ENCODE results near the gene GDF2. TPM values are rescaled to one million over a fixed set of nuclear protein-coding genes. Genes with fewer than 3 reads are reported as not detected.

The GDF2 gene
- polyA plus RNA-seq, 4 donors = not detected

DNA sequence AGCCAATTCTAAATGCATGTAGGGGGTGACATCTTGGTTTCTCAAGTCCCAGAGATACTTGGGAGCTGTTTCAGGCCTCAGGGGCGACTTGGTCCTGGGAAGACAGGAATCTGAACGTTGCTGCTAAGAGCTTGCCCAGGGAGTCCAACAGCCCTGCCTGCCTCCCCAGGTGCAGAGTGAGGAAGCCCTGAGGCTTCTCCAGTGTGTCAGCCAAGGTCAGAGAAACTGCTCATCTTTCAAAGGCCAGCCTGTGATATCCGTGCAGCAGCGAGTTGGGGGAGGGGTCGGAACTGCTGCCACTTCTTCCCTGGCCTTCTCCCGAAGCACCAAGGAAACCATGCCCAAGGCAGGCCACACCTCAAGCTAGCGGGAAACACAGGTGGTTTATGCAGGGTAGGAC is 9.7 kb downstream of the GDF2 start:
- DNase-seq (ENCODE audit: low read depth in 4 of 4, low spot score in 3 of 4) = no peak

DNA sequence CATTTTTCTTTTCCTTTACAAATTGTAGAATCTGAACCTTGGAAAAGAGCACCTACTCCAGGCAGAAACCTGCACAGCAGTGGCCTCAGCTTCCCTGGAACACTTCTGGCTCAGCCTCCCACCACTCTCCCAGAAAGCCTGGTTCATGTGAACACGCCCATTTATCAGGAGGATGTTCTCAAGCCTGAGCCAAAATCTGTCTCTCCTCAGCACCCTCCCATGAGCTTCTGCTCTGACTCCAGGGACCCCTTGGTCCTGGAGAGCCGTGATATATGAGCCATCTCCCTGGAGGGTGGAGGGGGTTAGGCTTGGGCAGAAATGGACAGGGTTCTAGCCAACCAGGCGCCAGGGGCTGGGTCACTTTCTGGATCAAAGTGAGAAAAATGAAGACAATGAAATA is 10.1 kb downstream of the GDF2 start:
- DNase-seq (ENCODE audit: low read depth in 4 of 4, low spot score in 3 of 4) = no peak

DNA sequence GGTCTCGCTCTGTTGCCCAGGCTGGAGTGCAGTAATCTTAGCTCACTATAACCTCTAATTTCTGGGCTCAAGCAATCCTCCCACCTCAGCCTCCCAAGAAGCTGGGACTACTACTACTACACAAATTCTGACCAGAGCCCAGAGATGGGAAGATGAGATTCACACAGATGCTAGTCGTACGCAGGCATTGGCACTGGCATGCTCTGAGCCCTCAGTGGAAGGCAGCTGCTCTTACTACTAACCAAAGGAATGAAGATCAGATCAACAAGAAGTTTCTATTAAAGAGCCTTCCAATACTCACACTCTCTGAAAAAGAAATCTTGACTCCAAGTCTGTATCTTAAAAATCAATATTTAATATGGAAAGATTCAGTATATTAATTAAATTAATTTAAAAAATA is 10.7 kb downstream of the GDF2 start:
- no peak for DNase-seq (ENCODE audit: low read depth in 4 of 4, low spot score in 3 of 4)

DNA sequence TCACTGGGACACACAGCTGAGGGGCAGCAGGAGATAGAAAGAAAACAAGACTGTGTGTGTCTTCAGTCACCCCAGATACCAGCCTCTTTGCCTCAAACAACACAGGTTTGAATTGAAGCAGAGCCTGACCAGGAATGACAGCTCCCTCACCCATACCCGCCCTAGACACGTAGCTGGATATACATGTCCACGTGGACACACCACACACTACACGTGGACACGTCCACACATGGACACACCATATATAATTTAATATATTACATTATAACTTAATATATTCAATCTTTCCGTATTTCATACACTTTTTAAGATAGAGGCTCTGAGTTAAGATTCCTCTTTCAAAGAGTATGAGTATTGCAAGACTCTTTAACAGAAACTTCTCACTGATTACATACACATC is 11.3 kb downstream of the GDF2 start:
- no peak for DNase-seq (ENCODE audit: low read depth in 4 of 4, low spot score in 3 of 4)

DNA sequence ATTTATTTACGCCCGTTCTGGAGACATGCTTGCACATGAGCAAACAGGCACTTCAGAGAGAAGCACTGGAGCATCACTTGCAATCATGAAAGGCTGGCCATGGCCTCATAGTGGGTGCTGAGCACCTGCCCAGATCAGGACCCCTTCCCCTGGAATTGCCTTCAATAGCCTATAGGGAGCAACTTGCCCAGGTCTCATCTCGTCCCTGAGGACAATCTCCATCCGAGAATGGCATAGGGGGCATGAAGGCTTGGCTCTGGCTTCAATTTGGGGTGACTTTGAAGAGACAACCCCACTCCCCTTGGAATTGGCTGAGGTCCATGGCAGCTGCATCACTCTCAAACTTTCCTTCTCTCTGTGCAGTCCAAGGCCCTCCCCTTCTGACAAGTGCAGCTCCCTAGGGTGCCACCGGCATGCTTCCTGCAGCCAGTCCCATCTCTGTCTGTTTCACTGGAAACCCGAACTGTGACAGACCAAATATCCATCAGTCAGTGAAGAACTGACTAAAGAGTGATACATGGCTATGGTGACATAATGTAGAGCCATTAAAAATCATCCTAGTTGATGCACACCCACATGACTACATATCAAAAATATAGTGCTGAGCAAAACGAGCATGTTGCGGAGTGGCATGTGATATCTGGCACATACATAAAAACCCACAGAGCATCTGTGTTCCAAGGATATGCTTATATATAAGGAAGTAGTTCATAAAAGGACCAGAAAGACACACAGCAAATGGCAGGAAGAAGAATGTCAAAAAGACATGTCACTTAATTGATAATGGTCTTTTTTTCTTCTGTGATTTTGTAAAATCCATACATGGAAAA is 12.4 kb downstream of the GDF2 start:
- no peak for DNase-seq (ENCODE audit: low read depth in 4 of 4, low spot score in 3 of 4)

DNA sequence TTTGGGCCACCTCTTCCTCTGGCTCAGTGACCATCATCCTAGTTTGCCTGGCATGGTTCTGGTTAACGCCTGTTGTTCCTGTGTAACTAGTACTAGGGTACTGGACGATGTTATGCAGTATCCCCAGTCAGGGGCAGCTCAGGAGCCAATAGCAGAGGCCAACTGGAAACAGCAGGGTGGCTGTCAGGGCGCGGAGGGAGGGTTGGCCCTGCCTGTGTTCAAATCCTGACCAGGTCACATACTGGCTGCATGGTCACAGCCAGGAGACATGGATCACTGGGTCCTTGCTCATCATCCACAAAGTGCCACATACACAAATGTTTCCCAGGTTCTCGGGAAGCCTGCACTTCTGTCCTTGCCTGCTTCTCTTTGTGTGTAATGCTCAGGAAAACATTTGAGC is 13.7 kb downstream of the GDF2 start:
- no peak for DNase-seq (ENCODE audit: low read depth in 4 of 4, low spot score in 3 of 4)

DNA sequence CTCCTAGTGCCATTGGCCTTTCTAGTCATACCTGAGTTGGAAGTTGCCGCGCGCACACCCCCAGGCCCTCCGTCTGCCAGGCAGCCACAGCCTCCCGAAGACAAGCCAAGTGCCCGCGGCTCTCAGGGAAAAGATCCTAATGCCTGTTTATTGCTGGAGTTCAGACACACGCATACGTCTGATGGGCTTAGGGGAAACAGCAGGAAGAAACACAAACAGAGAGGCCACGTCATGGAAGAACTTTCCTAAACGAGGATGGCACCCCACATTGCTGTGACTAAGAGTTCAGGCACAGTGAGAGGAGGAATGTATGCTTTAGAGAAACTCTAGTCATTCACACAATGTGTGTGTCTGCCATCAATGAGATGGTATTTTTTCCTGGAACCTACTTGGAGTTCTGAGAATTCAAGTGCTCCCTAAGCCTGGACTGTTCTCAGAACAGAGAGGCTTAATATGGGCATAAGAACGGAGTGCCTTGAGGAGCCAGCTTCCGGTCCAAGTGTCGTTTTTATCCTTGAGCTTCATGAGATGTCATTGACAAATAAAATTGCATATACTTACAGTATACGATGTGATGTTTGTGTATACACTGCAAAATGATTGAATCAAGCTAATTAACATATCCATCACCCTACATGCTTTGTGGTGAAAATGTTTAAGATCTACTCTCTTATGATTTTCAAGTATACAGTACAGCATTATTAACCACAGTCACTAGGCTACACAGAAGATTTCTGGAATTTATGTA is 14.3 kb downstream of the GDF2 start:
- no peak for DNase-seq (ENCODE audit: low read depth in 4 of 4, low spot score in 3 of 4)

DNA sequence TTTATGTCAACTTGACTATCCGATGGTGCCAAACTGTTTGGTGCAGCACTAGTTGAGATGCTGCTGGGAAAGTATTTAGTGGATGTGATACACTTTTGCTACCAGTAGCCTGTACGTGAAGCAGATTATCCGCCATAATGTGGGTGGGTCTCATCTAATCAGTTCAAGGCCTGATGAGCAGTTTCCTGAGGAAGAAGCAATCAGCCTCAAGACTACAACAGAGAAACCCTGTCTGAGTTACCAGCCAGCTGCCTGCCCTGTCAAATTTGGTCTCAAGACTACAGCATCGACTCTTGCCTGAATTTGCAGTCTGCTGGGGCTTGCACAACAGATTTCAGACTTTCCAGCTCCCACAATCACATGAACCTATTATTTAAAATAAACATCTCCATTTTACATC is 15.1 kb downstream of the GDF2 start:
- DNase-seq (ENCODE audit: low read depth in 4 of 4, low spot score in 3 of 4) = no peak

DNA sequence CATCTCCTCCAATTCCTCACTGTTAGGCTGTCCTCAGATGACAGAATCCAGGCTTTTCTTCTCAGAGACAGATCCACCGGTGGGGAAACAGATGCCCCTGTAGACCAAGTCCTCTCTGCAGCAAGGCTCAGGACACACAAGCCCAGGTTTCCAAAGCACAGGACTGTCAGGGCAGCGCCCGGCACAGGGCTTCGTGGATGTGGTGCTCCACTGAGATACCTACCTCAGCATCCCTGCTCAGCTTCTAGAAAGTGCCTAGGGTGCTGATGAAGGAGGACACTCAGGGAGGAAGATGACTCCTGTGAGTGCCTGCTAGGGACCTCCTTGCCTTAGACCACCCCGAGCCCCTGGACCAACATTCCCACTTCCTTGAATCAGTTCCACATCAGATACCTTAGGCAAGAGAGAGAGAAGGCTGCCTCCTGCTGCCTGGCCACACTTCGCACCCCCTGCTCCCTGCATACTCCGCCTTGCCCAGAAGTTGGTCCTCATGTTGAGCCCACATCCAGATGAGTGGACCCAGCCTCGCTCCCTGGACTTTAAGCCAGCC is 17.0 kb downstream of the GDF2 start:
- DNase-seq (ENCODE audit: low read depth in 4 of 4, low spot score in 3 of 4) = no peak

DNA sequence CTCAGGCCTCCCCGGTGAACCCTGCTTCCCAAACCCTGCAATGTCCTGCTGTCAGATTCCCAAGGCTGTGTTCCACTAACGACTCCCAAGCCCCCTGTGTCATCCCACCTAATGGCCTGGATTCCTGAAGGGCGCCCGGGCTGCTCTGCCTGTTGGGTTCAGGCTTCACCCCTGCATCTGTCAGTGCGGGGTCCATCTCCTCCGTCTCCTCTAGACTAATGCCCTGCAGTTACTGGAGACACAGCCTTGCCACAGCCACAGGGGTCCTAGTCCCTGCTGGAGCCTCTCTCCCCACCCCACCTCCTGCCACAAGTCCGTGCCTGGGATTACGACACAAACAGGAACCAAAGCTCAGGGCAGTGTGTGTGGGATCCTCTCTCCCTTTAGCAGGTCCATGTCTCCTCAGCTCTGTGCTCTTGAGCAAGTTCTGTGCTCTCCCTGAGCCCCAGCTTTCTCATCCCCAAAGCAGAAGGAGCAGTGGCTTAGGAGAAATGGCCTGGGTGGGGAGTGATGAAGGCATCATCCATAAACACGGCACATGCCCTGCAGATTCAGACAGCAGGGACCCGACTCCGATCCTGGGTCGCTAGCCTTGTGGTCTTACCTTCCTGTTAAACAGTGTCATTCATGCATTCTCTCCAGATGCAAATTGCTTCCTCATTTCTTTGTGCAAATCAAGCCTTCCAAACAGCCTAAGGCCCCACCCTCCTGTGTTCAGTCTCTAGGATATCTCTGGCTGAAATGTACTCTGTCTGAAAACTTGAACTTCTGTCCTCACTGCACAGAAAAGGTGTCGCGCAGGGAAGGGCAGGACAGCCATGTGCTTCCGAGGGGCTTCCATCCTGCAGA is 17.7 kb downstream of the GDF2 start:
- no peak for DNase-seq (ENCODE audit: low read depth in 4 of 4, low spot score in 3 of 4)

DNA sequence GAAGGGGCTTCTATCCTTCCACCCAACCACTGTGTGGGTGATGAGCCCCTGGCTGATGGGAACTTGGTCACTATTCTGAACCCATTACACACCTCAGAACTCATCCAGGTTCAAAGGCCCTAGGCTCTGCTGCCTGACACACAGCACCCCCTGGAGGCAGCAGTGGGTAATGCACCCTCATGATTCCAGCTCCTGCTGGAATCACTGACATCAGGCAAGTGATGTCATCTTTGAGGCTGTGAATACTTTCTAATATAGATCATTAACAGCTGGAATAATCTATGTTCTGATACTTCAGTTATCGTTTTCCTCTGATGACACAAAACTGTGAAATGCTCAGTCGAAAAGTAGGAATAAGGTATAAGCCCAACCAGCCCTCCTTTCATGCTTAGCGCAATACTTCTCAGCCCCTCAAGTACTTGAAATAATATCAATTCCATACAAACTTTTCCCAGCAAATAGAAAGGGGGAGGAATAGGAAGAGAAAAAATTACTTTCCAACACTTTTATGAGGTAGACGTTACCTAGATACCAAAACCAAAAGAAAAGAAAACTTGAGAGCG is 18.4 kb downstream of the GDF2 start:
- peak; percentile 14 to 22 (median 20) for DNase-seq (ENCODE audit: low read depth in 4 of 4, low spot score in 3 of 4)

DNA sequence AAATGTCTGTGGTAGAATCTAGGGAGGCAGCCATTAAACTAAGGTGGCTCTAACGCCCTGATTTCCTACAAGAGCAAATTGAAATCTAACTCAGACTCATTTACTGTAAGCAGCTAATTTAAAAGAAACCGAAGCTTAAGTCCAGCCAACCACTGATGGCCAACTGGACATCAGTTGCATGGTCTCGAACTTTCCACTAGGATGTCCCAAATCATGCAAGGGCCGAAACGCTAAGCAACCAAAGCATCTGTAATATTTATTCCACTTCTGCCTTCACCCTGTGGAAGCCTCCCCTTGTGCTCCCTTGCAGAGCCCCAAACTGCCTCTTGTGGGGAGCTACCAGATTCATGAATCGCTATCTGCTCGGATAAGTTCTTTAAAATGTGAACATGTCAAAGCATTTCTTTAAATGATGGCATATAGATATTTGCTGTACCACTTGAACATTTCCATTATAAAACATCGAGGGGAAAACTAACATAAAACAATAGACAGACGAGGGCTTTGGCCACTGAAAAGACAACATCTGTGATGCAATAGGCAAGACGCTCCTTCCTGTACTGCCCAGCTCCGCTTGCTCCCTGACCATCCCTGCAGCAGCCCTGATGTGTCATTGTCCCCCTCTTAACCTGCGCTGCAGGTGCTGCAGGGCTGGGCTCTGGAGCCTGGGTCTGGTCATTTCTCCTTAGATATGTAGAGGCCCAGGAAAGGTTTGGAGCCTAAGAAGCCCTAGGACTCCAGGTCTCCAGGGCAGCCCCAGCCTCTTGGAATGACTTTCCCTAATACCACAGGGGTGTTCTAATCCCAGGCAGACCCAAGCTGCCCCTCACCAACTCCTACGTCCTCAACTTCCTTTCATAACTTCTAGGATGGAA is 23.0 kb downstream of the GDF2 start:
- DNase-seq (ENCODE audit: low read depth in 4 of 4, low spot score in 3 of 4) = no peak

DNA sequence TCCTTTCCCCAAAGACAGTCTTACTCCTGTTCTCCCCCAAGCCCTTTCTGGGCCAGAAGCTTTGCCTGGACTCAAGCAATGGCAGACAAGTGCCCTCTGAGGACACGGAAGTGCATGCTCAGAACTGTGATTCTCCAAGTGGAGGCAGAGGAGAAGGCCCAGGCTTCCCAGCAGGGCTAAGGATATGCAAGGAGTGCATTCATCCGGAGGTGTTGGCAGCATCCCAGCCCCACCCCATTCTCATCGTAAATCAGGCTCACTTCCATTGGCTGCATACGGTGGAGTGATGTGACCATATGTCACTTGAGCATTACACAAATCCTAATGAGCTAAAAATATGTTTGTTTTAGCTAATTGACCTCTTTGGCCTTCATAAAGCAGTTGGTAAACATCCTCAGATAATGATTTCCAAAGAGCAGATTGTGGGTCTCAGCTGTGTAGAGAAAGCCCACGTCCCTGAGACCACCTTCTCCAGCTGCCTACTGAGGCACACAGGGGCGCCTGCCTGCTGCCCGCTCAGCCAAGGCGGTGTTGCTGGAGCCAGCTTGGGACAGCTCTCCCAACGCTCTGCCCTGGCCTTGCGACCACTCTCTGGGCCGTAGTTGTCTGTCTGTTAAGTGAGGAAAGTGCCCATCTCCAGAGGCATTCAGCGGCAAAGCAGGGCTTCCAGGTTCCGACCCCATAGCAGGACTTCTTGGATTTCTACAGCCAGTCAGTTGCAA is 24.5 kb downstream of the GDF2 start:
- no peak for DNase-seq (ENCODE audit: low read depth in 4 of 4, low spot score in 3 of 4)

DNA sequence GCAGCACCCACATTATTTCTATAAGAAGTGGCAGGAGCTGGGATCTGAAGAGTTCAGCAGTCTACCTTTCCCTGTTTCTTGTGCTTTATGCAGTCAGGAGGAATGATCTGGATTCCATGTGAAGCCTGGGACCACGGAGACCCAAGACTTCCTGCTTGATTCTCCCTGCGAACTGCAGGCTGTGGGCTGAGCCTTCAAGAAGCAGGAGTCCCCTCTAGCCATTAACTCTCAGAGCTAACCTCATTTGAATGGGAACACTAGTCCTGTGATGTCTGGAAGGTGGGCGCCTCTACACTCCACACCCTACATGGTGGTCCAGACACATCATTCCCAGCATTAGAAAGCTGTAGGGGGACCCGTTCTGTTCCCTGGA is 25.0 kb downstream of the GDF2 start:
- DNase-seq (ENCODE audit: low read depth in 4 of 4, low spot score in 3 of 4) = no peak

DNA sequence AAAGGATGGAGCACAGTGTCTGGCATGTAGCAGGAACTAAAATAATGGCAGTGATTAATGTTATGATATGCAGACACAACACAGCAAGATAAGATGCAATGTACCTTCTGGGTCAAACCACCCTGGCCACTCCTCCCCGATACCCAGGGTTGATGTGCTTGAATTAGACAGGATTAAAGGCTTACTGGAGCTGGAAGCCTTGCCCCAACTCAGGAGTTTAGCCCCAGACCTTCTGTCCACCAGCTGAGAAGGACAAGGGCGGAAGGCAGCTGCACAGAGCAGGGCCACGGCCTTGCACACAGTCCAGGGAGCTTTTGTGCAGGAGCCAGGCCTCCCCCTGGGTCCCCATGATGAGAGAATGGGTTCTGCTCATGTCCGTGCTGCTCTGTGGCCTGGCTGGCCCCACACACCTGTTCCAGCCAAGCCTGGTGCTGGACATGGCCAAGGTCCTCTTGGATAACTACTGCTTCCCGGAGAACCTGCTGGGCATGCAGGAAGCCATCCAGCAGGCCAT is 25.9 kb downstream of the GDF2 start, which contains the start of gene RBP3:
TSS of gene RBP3 (plus strand) at position 226 of the 514 bp plus-strand sequence. CDS start at position 348, 122 bp downstream.
- DNase-seq (ENCODE audit: low read depth in 4 of 4, low spot score in 3 of 4) = no peak

DNA sequence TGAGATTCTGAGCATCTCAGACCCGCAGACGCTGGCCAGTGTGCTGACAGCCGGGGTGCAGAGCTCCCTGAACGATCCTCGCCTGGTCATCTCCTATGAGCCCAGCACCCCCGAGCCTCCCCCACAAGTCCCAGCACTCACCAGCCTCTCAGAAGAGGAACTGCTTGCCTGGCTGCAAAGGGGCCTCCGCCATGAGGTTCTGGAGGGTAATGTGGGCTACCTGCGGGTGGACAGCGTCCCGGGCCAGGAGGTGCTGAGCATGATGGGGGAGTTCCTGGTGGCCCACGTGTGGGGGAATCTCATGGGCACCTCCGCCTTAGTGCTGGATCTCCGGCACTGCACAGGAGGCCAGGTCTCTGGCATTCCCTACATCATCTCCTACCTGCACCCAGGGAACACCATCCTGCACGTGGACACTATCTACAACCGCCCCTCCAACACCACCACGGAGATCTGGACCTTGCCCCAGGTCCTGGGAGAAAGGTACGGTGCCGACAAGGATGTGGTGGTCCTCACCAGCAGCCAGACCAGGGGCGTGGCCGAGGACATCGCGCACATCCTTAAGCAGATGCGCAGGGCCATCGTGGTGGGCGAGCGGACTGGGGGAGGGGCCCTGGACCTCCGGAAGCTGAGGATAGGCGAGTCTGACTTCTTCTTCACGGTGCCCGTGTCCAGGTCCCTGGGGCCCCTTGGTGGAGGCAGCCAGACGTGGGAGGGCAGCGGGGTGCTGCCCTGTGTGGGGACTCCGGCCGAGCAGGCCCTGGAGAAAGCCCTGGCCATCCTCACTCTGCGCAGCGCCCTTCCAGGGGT is 26.6 kb downstream of the GDF2 start:
- DNase-seq (ENCODE audit: low read depth in 4 of 4, low spot score in 3 of 4) = no peak

DNA sequence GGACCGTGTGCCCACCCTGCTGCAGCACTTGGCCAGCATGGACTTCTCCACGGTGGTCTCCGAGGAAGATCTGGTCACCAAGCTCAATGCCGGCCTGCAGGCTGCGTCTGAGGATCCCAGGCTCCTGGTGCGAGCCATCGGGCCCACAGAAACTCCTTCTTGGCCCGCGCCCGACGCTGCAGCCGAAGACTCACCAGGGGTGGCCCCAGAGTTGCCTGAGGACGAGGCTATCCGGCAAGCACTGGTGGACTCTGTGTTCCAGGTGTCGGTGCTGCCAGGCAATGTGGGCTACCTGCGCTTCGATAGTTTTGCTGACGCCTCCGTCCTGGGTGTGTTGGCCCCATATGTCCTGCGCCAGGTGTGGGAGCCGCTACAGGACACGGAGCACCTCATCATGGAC is 27.3 kb downstream of the GDF2 start:
- no peak for DNase-seq (ENCODE audit: low read depth in 4 of 4, low spot score in 3 of 4)

DNA sequence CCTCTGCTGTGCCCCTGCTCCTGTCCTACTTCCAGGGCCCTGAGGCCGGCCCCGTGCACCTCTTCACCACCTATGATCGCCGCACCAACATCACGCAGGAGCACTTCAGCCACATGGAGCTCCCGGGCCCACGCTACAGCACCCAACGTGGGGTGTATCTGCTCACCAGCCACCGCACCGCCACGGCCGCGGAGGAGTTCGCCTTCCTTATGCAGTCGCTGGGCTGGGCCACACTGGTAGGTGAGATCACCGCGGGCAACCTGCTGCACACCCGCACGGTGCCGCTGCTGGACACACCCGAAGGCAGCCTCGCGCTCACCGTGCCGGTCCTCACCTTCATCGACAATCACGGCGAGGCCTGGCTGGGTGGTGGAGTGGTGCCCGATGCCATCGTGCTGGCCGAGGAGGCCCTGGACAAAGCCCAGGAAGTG is 27.7 kb downstream of the GDF2 start:
- DNase-seq (ENCODE audit: low read depth in 4 of 4, low spot score in 3 of 4) = no peak
